Spleen (tissue), 11 donors: ENCODE measurements around the gene RHOBTB3. TPM values are rescaled to one million over a fixed set of nuclear protein-coding genes. Genes with fewer than 3 reads are reported as not detected.

ENCODE experiments used
- DNase-seq: peaks from one replicate; pipeline ENCODE4 v3.0.0-alpha.2; 2020
- H3K27ac ChIP-seq, 8 donors: fragments of 200-600 bp; sonication (generic) in 7 of 8; 1 replicate in 4 of 8; 2 replicates in 4 of 8; pipeline versions ENCODE4 v1.5.0 to v1.8.0; 2016 to 2021; ENCODE audit warnings: inconsistent platforms in 4 of 8, mild to moderate bottlenecking in 4 of 8, moderate library complexity in 1 of 8
- H3K27me3 ChIP-seq, 7 donors: fragments of 200-600 bp; sonication (generic) in 6 of 7; replicated peaks in 1 of 7; 1 replicate in 4 of 7; 2 replicates in 3 of 7; pipeline versions ENCODE4 v1.5.0 to v1.8.0; 2016 to 2021; ENCODE audit warnings: inconsistent platforms in 3 of 7, mild to moderate bottlenecking in 1 of 7
- H3K36me3 ChIP-seq, 6 donors: fragments of 200-600 bp; sonication (generic) in 5 of 6; 1 replicate in 4 of 6; 2 replicates in 2 of 6; pipeline versions ENCODE4 v1.5.0 to v1.8.0; 2016 to 2021; ENCODE audit warnings: inconsistent platforms in 2 of 6
- H3K4me1 ChIP-seq, 6 donors: fragments of 200-600 bp; sonication (generic) in 5 of 6; 1 replicate in 3 of 6; 2 replicates in 3 of 6; pipeline versions ENCODE4 v1.5.0 to v1.8.0; 2016 to 2021; ENCODE audit warnings: inconsistent platforms in 3 of 6
- H3K4me3 ChIP-seq, 8 donors: fragments of 200-600 bp; sonication (generic) in 7 of 8; 1 replicate in 4 of 8; 2 replicates in 4 of 8; pipeline versions ENCODE4 v1.5.0 to v1.8.0; 2016 to 2021; ENCODE audit warnings: inconsistent platforms in 4 of 8, mild to moderate bottlenecking in 4 of 8, moderate library complexity in 2 of 8
- H3K9me3 ChIP-seq, 8 donors: fragments of 200-600 bp; sonication (generic) in 7 of 8; 1 replicate in 4 of 8; 2 replicates in 4 of 8; pipeline versions ENCODE4 v1.5.0 to v1.8.0; 2016 to 2021; ENCODE audit warnings: inconsistent platforms in 4 of 8
- POLR2A ChIP-seq, 3 donors: fragments of 450-650 bp; IDR thresholded peaks; one replicate each; pipeline ENCODE4 v1.5.1; 2017; ENCODE audit warnings: antibody characterized with exemption in 3 of 3, mild to moderate bottlenecking in 1 of 3
- POLR2AphosphoS5 ChIP-seq, 3 donors: sonication (generic); formaldehyde crosslinking; IDR thresholded peaks; one replicate each; pipeline ENCODE4 v1.5.1; 2017; ENCODE audit warnings: antibody characterized with exemption in 3 of 3
- WGBS, 5 donors: extraction: QIAGEN DNeasy Blood & Tissue Kit in 3 of 5; methylation state at CpG; one replicate each; pipeline versions ENCODE4 v1.1.5 to v1.1.7; 2013 to 2018; 5-methylcytosine and 5-hydroxymethylcytosine counted together
- intact Hi-C: fragments of 100-400 bp; cut with DNase I; formaldehyde crosslinking; loops from one replicate; pipeline ENCODE4 v1.15.0; 2023; ENCODE audit warnings: low total_unique reads
- polyA plus RNA-seq, 3 donors: library from polyadenylated mRNA; stranded (reverse); fragments of 200-250 nt; gene quantifications; one replicate each; pipeline ENCODE4 v1.2.1, GENCODE V29; 2013
- total RNA-seq, 7 donors: library from RNA; depleted of rRNA in 3 of 7; stranded (reverse); fragments of >200 nt in 3 of 7; fragmentation: NEBNext Ultra II Directional in 4 of 7; extraction: Animal tissue kit (Norgen Biotek cat#: 25700) in 4 of 7; gene quantifications; one replicate each; pipeline versions ENCODE4 v1.1.0 to v1.2.1, GENCODE V29; 2016 to 2021
- TF ChIP-seq, protein P1 (sequence below), 11 experiments: fragments of 200-600 bp in 7 of 11; fragments of 450-650 bp in 4 of 11; sonication (generic) in 4 of 11; IDR thresholded peaks in 8 of 11; conservative IDR thresholded peaks in 3 of 11; 1 replicate in 7 of 11; 2 replicates in 4 of 11; pipeline versions ENCODE4 v1.4.0 to v1.8.0; 2016 to 2021; ENCODE audit warnings: antibody characterized with exemption in 11 of 11, inconsistent platforms in 4 of 11, mild to moderate bottlenecking in 1 of 11
- donor health status: healthy with polysubstance abuse.
- donor health status: DM: no; HTN: no; CAD: no; lungs with moderate emphysema.
- donor health status: DM: no; HTN: no; CAD: no.
- donor health status: Bipolar disorder and iron deficiency.
- donor health status: healthy.
- donor health status: DM: no; HTN: no; CAD: no.
- donor health status: DM: yes; HTN: yes; CAD: no.

The RHOBTB3 gene
- total and polyA plus RNA-seq, 10 donors, result 4.5 to 71.1 (median 38.4) TPM

DNA sequence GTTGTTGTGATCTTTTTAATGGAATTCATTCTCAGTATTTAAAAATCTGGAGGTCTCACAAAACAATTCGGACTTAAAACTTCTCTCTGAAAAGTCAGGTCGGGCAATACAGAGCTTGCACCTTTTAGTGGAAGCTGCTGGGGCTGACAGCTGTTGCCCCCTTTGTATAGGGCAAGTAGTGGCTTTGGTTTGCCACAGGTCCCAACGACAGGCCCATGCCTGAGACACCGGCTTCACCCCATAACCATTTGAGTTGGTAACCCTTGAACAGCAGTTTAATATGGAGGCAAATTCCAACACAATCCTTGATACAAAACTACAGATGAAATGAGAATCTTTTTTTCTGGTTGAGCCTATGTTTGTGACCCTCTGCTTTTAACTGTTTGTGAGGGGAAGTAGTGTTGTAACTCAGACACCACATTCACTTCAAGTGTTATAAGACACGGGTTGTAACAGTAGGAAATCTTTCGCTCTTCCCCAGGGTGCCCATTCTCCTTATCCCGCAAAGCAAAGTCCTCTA lies 92.1 kb downstream of the RHOBTB3 start:
- Histone ChIP-seq H3K27ac (peak overlapping the region; percentile 61 to 96 (median 92)), H3K4me3 (peak overlapping the region in 7 of 8 donors; percentile 78 to 97 (median 88)), H3K4me1 (peaks cover 41 to 94% (median 65%) of the 10 kb centered on the region in 6 donors), H3K9me3 (no peaks in the 10 kb centered on the region), H3K36me3 (no peaks in the 10 kb centered on the region), H3K27me3 (no peaks in the 10 kb centered on the region)
- WGBS, 5 donors, result 24 to 30% (median 28%) methylated on average over 7 of the region's 7 CpGs
- intact Hi-C loops, result no loop called here
- TF ChIP-seq POLR2A (IDR thresholded peaks at IDR 0.05) (no peak), POLR2AphosphoS5 (IDR thresholded peaks at IDR 0.05) (no peak)
- TF ChIP-seq, protein P1, sequence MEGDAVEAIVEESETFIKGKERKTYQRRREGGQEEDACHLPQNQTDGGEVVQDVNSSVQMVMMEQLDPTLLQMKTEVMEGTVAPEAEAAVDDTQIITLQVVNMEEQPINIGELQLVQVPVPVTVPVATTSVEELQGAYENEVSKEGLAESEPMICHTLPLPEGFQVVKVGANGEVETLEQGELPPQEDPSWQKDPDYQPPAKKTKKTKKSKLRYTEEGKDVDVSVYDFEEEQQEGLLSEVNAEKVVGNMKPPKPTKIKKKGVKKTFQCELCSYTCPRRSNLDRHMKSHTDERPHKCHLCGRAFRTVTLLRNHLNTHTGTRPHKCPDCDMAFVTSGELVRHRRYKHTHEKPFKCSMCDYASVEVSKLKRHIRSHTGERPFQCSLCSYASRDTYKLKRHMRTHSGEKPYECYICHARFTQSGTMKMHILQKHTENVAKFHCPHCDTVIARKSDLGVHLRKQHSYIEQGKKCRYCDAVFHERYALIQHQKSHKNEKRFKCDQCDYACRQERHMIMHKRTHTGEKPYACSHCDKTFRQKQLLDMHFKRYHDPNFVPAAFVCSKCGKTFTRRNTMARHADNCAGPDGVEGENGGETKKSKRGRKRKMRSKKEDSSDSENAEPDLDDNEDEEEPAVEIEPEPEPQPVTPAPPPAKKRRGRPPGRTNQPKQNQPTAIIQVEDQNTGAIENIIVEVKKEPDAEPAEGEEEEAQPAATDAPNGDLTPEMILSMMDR (IDR thresholded peaks at IDR 0.05 in 8 of 11, conservative IDR thresholded peaks at IDR 0.05 in 3 of 11), result no peak
- no peak for DNase-seq

DNA sequence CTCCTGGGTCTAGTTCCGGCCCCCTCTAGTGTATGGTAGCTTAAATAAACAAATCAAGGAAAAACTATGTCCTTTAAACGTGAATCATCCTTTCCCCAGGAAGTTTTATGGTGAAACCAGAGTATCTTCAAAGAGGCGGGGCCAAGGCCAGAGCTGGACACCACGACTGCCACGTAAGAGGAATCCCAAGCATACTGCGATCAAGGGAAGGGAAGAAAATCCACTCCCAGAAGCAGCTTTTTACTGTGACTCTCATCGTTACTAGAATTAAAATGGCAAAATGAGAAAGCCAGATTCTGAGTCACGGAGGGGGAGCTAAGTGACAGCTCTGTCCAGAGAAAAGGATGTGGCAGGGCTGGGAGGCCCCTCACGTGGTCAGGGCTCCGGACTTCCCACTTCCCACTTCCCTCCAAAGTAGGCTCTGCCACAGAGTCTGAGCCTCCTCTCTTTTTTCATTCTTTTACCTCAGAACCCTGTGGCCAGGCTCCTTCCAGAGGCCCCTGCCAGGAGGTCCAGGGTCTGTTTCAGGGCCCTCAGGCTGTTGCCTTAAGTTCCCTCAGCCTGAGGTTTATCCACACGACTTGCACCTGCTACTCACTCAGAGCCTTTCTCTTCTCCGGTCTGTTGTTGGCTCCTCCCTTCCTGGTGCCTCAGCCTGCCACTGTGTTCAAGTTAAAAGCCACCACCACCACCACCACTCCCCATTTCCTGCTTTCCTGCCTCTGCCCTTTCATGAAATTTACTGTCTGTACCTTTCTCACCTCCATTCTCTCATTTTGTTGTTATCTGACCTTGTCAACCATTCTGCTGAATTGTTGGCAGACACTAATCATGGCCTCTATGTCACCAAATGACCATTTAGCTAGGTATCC lies 92.8 kb downstream of the RHOBTB3 start:
- peak; percentile 88 for DNase-seq
- Histone ChIP-seq H3K4me1 (peaks cover 34 to 93% (median 59%) of the 10 kb centered on the region in 6 donors), H3K36me3 (no peaks in the 10 kb centered on the region), H3K27ac (peak overlapping the region; percentile 61 to 96 (median 92)), H3K9me3 (no peaks in the 10 kb centered on the region), H3K27me3 (no peaks in the 10 kb centered on the region), H3K4me3 (peak overlapping the region in 7 of 8 donors; percentile 8 to 97 (median 88))
- 3 to 10% (median 6%) methylated on average over 12 of the region's 12 CpGs for WGBS, 5 donors
- TF ChIP-seq POLR2AphosphoS5 (IDR thresholded peaks at IDR 0.05) (peak in 2 of 3 donors; percentile 54 to 62), POLR2A (IDR thresholded peaks at IDR 0.05) (no peak)
- TF ChIP-seq, protein P1 (IDR thresholded peaks at IDR 0.05 in 8 of 11, conservative IDR thresholded peaks at IDR 0.05 in 3 of 11), result no peak
- intact Hi-C loops, result no loop called here

DNA sequence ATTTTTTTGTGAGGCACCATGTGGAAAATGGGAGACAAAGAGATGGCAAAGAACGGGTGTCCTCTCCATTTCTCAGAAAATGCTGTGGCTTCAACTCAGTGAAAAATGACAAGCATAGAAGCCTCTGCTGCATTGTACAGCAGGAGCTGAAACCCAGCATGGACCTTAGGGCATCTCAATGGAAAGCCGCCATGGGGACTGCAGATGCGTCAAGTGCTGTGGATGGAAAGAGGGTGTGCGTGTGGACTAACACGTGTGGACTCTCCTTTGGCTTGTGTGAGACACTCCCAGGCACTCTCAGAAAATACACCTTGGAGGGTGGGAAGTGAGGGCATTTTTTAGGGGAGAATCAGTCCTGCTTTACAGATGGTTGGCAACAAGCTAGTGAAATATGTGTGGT lies 93.6 kb downstream of the RHOBTB3 start:
- WGBS, 5 donors, result 84 to 89% (median 88%) methylated on average over 5 of the region's 5 CpGs
- intact Hi-C loops, result no loop called here
- DNase-seq, result no peak
- no peaks in the 10 kb centered on the region for H3K9me3 ChIP-seq
- no peaks in the 10 kb centered on the region for H3K36me3 ChIP-seq
- no peaks in the 10 kb centered on the region for H3K27me3 ChIP-seq
- TF ChIP-seq POLR2A (IDR thresholded peaks at IDR 0.05), result no peak
- TF ChIP-seq, protein P1 (IDR thresholded peaks at IDR 0.05 in 8 of 11, conservative IDR thresholded peaks at IDR 0.05 in 3 of 11), result no peak
- TF ChIP-seq POLR2AphosphoS5 (IDR thresholded peaks at IDR 0.05), result no peak
- H3K27ac ChIP-seq, result peak overlapping the region; percentile 61 to 96 (median 92)
- H3K4me1 ChIP-seq, result peaks cover 29 to 85% (median 51%) of the 10 kb centered on the region in 6 donors
- H3K4me3 ChIP-seq, result peak overlapping the region in 1 of 8 donors; percentile 92

DNA sequence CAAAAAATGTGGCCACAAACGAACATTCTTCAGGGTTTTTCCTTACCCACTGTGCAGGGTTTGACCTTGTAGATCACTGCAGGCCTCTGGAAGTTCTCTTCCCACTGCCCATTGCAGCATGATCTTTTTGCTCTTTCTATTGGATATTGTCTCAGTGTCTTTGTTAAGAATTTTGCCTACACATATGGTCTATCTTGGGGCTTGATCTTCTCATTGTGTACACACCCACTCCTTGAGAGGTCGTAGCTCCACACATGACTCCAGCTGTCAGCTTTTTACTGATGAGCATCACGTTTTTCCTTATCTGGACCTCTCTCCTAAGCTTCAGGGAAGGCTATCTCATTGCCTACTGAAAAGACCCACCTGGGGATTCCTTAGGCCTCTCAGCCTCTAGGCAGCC lies 94.4 kb downstream of the RHOBTB3 start:
- TF ChIP-seq POLR2A (IDR thresholded peaks at IDR 0.05) (no peak), POLR2AphosphoS5 (IDR thresholded peaks at IDR 0.05) (no peak)
- TF ChIP-seq, protein P1 (IDR thresholded peaks at IDR 0.05 in 8 of 11, conservative IDR thresholded peaks at IDR 0.05 in 3 of 11), result no peak
- peak overlapping the region in 3 of 8 donors; percentile 48 to 96 (median 92) for H3K27ac ChIP-seq
- H3K27me3 ChIP-seq, result no peaks in the 10 kb centered on the region
- H3K4me1 ChIP-seq, result peaks cover 27 to 78% (median 43%) of the 10 kb centered on the region in 6 donors
- H3K9me3 ChIP-seq, result no peaks in the 10 kb centered on the region
- 41 to 79% (median 51%) methylated on average over 3 of the region's 3 CpGs for WGBS, 5 donors
- no peak for DNase-seq
- H3K36me3 ChIP-seq, result no peaks in the 10 kb centered on the region
- H3K4me3 ChIP-seq, result no peak overlapping the region
- intact Hi-C loops, result no loop called here
